GM21423 (cell line): ENCODE results near the gene FAM222B.
"Not testable (repeated sequence)": the region's sequence is repeated elsewhere in the genome, so short reads cannot be mapped to it uniquely, and the experiment has no call there.

ENCODE experiments used
- ATAC-seq: cut with Tn5 transposase; IDR thresholded peaks from one replicate; pipeline ENCODE4 v1.9.1; 2021; ENCODE audit warnings: mild to moderate bottlenecking, moderate library complexity; ENCODE audit not compliant: unreplicated experiment

The FAM222B gene

DNA sequence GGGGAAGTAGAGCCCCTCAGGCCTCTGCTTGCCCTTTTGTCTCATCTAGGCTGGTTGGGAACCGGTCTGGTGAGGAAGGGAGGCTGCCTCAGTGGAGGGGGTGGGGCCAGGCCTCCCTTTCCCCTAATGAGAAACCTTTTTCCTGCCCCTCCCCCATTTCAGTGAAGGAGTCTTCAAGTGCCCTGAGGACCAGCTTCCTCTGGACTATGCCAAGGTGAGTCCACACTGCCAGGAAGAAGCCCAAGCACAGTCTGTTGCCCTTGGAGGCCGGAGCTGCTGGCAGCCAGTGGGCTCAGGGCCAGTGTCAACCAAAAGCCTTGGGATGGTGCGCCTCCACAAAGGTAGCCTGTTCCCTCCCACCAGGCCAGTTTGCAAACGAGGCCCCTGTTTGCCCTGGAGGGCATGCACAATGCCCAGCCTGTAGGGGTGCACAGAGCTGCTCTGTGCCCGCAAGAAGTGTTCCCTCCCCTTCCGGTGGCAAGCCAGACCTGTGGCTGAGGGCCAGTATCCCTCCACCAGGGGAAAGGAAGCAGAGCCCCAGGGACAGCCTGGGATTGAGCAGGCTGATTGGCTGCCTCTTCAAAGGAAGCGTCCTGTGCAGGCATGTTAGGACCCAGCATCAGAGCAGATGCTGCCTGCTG, 95.4 kb downstream of the FAM222B start:
- ATAC-seq: no peak

DNA sequence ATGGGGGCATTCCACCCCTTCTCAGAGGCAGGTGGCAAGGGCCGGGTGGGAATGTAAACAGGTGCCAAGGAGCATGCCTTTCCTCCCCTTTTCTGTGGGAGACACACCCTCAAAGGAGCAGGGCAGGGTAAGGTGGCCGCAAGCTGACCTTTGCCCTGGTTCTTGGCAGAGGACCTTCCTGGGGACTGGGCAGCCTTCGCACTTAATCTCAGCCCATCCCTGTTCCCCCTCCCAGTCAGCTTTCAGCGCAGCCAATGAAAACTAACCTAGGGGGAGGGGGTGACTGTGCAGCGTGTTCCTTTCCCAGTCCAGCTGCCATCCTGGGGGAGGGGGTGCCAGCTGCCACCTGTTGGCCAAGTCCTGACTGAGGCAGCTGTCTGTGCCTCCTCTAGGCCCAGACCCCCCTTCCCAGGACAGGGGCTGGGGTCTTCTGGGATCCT, 96.0 kb downstream of the FAM222B start:
- no peak for ATAC-seq

DNA sequence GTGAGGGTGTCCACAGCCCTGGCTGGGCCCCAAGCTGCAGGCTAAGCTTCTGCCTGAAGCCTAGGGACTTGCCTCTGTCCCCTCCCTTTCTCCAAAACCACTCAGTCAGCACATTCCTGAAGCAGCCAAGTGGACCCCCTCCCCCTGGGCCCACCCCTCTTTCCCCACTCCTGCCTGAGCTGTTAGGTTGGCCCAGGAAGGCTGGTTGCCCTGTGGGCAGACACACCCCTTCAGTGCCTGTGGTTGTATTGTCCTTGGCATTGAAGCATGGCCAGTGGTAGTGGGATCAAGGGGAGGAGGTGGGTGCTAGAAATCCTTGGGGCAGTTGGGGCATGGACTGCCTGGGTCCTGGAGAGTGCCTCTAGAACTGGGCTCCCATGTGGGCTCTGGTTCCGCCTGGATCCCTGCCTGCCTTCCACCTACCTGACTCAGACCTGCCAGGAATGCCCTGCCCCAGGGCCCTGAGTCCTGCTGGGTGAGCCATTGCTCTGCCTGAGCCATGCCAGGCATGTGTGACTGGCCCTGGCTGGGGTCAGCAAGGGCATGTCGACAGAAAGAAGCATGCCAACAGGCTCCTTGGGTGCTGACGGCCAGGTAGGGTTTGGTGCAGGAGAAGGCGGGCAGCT, 96.7 kb downstream of the FAM222B start:
- no peak for ATAC-seq

DNA sequence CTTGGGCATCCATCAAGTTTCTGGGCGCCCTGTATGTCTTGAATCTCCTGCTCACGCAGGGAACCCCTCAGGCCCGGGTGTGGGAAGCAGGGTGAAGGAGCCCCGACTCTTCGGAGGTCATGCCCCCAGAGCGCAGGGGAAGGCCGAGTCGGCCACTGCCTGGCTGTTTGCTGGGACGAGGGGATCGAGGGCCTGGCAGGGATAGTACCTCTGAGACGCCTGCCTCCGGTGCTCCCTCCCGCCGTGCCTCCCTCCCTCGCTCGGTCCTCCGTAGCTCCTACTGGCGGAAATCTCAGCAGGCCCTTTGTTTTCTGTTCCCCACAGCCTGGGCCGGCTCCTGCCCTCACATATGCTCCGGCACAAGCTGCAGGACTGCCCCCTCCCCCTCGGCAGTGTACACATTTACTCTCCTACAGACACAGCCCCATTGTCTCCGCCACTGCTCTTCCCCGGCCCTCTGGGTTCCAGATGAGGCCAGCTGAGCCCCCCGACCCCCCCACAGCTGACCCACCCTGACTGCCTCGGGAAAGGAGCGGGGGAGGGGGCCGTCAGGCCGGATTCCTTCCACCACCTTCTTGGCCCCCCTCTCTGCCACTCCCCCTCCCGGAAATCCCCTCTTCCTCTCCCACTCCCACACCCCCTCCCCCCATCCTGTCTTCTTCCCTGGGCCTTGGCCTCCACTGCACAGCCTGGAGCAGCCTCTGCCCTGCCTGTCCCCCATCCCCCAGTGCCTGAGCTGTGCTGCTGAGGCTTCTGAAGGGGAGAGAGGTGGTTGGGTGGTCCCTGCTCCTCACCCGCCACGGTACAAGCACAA, 97.4 kb downstream of the FAM222B start:
- no peak for ATAC-seq

DNA sequence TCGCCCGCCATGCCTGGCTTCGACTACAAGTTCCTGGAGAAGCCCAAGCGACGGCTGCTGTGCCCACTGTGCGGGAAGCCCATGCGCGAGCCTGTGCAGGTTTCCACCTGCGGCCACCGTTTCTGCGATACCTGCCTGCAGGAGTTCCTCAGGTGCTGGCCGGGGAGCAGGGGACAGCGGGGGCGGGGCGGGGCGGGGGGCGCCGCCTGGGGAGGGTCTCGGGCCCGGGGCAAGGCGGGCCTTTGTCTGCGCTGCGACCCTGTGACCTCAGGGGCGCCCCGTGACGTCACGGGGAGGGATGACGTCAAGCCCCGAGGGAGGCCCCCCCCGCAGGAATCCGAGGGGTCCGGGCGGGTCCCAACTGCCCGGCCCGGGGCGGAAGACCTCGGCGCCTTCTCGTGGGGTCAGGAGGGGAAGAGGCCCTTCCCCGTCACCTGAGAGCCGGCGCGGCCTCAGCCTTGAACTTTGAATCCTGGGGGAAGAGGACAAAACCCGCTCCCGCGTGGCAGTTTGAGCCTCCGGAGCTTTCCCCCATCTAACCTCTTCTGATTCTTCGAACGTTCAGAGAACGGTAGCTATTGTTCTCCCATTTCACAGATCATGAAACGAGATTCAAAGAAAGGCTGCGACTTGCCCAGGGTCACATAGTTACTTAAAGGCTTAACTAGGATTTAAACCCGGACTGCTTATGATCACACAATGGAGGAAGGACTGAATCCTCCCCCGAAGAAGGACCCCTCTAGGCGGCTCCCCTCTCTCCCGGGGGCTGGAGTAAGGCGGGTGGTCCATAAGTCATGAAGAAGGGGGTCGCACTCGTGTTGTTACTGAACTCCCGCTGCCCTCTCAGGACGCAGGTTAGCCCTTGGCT, 98.3 kb downstream of the FAM222B start:
- ATAC-seq: peak; percentile 22

DNA sequence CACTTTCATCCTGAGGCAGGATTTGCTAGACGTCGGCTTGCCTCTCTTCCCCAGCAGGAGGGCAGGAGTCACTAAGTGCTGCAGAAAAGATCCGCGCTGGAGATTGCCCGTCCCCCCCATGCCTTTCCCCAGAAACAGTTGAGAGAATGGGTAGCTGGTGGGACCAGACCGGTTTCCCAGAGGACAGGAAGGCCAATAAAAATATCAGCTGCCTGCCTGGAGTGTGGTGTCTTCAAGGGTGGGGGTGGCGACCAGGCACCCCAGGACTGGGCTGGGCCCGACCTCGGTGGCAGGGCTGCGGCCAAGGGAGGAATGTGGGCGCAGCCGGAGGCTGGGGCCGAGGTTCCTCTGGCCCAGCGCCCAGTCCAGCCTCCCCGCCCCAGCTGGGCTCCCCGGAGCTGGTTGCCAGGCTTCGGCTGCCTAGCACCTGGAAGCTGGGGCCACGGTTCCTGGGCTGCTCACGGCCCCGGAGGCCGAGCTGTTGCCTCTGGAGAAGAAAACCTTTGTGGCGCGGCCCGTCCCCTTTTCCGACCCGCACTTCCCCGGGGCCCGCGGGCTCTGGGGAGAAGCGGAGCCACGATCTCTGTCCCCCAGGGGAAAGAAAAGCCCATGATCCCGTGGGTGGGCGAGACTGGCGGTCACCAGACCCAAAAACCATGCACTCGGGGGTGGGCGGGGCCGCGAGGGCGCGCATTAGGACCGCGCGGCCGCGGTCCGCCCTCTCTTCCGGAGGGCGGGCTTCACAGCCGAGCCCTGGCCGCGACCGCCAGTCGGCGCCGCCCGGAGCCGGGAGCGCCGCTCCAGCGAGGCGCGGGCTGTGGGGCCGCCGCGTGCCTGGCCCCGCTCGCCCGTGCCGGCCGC, 99.1 kb downstream of the FAM222B start, which contains the start of gene TRAF4:
Gene TRAF4 (plus strand): TSS at position 769 of the 861 bp plus-strand sequence. CDS start 102 bp downstream, outside the sequence.
- peak; percentile 60 for ATAC-seq

DNA sequence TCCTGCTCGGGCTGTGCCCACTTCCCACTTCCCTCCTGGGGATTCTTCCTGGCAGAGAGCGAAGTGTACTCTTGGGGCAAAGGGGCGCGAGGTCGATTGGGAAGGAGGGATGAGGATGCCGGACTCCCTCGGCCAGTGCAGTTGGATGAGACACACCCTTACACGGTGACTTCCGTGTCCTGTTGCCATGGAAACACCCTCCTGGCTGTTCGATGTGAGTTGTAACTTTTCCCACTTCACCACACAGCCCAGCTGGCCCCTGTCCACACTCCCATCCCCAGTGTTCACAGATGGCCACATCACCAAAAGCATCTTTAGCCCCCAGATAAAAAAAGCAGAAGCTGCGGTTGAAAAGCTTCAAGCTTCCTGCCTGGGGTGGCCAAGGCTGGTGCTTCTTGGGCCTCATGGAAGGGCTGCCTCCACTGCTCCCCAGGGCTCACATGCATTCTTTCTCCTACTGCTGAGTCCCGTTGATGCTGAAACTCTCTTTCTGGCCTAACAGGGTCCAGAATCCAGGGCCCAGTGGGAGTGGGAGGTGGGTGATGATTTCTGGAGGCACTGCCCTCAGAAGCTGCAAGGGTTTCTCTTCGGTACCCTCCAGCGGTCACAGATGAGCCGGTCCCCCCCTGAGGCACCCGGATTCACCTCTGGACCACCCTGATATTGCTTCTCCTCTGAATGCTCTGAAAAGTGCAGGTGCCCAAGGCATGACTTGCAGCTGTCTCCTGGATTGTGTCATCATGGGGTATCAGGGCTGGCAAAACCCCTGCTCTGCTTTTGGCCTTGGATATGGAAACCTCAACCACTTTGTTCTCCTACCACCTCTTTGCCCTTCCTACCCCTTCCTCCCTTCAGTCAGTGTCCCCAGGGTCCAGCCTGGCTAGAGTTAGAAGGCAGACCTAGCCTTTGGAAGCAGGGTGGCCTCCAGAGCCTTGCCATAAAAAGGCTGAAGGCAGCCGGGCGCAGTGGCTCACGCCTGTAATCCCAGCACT, 100.9 kb downstream of the FAM222B start:
- ATAC-seq: no peak

DNA sequence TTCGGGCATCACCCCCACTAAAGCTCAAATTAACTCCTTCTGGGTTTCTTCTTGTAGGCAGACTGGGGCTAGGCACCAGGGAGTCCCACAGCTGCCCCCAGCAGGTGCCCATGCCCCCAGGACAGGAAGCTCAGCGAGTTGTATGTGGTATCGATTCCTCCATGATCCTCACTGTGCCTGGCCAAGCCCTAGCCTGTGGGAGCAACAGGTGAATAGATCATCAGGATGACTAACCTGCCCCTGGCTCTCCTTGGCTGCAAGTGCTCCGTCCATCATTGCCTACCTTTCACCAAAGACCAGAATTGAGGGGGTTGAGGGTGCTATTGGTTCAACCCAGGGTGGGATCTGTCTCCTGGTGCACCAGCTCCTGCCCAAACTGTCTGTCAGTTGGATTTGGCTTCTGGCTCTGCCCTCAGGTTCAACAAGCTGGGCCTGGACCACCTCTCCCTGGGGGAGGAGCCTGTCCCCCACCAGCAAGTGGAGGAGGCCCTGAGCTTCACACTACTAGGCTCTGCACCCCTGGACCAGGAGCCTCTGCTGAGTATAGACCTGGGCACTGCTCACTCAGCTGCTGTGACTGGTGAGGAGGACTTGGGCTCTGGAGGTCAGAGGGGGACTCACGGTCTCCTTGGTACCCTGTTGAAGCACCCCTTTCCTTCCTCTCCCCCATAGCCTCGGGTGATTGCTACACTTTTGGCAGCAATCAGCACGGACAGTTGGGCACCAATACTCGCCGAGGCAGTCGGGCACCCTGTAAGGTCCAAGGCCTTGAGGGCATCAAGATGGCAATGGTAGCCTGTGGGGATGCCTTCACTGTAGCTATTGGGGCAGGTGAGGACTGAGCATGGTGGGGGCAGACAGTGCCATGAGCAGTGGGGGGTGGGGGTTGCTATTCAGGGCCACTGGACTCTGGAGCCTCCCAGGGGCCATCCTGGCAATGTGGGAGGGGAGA, 101.9 kb downstream of the FAM222B start:
- ATAC-seq: no peak

DNA sequence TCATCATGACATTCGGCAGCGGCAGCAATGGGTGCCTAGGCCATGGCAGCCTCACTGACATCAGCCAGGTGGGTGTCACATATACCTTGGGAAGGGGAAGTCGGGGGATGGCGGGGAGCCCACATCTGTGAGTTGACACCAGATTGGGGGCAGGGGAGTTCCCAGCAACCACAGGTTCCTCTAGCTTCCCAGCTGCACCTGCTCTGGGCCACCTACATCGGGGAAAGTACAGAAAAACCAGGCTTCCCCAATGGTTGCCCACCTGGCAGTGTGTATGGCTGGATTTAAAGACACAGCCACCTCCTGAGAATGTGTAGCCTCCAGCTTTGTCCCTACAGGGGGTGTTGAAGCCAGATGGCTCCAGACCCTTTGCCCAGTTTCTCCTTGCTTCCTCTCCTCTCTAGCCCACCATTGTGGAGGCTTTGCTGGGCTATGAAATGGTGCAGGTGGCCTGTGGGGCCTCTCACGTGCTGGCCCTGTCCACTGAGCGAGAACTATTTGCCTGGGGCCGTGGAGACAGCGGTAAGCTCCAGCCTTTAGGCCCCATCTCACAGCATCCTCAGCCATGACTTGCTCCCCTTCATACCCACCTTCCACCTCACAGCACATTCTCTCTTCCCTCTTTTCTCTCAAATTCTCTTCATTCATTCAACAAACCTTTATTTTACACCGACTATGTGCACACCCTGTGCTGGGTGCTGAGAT, 103.8 kb downstream of the FAM222B start:
- ATAC-seq: peak; percentile 27

DNA sequence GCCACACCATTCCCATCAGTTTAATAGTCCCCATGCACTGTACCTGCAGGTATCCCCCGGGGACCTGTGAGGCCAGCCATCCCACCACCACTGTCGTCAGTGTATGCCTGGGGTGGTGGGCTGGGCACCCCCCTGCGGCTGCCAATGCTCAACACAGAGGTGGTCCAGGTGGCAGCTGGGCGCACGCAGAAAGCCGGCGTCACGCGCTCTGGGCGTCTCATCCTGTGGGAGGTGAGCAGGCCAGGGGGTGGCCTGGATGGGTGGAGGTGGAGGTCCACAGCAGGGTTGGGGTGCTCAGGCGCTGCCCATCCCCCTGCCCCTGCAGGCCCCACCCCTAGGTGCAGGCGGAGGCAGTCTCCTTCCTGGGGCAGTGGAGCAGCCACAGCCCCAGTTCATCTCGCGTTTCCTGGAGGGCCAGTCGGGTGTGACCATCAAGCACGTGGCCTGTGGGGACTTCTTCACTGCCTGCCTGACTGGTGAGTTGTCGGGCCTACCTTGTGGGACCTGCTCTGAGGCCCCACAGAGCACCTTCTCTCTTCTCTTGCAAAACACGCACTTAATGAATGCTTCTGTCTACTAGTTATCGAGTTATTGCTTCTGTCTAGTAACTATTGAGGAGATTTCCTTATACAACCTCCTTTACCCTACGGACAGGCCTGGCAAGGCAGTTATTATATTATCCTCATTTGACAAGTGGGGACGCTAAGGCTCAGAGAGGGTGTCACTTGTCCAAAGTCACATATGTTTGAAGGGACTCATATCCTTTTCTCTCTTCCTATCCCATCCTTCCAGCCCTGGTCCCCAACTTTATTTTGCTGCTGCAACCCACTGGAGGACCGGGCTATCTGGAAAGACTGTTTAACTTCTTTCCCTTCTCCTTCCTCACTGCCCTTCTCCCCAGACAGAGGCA, 104.6 kb downstream of the FAM222B start:
- peak; percentile 60 for ATAC-seq

DNA sequence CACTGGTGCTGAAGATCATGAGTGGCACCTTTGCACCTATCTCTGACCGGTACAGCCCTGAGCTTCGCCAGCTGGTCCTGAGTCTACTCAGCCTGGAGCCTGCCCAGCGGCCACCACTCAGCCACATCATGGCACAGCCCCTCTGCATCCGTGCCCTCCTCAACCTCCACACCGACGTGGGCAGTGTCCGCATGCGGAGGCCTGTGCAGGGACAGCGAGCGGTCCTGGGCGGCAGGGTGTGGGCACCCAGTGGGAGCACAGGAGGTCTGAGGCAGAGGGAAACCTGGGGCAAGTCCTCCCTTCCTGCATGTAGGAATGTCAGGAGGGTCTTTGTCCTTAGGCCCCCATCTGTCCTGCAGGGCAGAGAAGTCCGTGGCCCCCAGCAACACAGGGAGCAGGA, 105.3 kb downstream of the FAM222B start:
- no peak for ATAC-seq

DNA sequence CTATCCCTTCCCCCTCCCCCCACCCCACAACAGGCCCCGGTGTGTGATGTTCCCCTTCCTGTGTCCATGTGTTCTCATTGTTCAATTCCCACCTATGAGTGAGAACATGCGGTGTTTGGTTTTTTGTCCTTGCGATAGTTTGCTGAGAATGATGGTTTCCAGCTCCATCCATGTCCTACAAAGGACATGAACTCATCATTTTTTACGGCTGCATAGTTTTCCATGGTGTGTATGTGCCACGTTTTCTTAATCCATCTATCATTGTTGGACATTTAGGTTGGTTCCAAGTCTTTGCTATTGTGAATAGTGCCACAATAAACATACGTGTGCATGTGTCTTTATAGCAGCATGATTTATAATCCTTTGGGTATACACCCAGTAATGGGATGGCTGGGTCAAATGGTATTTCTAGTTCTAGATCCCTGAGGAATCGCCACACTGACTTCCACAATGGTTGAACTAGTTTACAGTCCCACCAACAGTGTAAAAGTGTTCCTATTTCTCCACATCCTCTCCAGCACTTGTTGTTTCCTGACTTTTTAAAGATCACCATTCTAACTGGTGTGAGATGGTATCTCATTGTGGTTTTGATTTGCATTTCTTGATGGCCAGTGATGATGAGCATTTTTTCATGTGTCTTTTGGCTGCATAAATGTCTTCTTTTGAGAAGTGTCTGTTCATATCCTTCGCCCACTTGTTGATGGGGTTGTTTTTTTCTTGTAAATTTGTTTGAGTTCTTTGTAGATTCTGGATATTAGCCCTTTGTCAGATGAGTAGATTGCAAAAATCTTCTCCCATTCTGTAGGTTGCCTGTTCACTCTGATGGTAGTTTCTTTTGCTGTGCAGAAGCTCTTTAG, 106.4 kb downstream of the FAM222B start:
- not testable (repeated sequence) for ATAC-seq

DNA sequence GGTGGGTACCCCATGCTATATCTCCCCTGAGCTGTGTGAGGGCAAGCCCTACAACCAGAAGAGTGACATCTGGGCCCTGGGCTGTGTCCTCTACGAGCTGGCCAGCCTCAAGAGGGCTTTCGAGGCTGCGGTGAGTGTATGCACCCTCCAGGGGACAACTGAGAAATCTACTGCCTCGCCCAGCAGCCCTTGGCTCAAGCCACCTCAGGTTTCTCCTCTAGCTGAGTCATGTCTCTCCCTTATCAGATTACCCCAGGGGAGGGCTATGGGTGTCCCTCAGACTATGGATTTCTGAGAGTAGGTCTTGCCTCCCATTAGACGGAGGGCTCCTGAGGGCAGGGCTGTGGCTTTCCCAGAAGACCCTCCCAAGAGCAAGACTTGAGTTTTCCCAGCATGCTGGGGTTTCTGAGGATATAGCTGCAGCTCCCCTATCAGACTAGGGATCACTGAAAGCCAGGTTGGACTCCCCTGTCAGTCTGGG, 107.3 kb downstream of the FAM222B start:
- ATAC-seq: no peak

DNA sequence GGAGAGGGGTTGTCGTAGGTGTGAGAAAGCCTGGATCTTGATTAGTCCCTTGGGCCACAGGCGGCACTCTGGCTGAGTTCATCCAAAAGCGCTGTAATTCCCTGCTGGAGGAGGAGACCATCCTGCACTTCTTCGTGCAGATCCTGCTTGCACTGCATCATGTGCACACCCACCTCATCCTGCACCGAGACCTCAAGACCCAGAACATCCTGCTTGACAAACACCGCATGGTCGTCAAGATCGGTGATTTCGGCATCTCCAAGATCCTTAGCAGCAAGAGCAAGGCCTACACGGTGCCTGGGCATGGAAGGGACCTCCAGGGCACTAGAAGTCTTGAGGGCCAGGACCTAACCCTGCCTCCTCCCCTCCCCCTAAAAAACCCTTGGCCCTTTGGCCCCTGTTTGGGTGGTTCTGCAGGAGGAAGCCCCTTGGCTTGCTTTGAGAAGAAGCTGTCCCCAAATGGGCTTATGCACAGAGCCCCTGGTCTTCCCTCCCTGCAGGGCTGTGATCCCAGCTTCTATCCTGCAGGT, 107.8 kb downstream of the FAM222B start:
- no peak for ATAC-seq

DNA sequence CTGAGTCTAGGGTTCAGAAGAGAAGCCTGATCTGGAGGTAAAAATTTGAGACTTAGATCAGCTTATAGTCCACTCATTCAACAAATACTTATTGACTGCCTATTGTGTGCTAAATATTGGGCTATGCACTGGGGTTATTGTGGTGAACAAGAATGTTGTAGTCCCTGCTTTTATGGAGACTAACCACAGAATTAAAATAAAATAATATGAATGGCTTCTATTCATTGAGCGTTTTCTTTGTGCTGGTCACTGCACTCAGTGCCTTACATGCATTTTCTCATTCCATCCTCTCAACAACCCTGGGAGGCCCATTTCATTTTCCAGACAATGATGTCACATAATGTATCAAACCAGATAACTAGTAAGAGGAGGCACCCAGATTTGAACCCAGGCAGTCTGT, 109.2 kb downstream of the FAM222B start:
- ATAC-seq: no peak
